Ovary (tissue), 9 donors: ENCODE data around the gene PPP1R1C. TPM values are rescaled to one million over a fixed set of nuclear protein-coding genes. Genes with fewer than 3 reads are reported as not detected.

Experiments
- DNase-seq, 5 donors: peaks; one replicate each; pipeline ENCODE4 v3.0.0-alpha.2; 2019 to 2020
- H3K27ac ChIP-seq, 2 donors: fragments of 200-600 bp; one replicate each; pipeline versions ENCODE4 v1.5.1 to v1.8.0; 2019 to 2022
- H3K27me3 ChIP-seq: fragments of 200-600 bp; one replicate; pipeline ENCODE4 v1.8.0; 2022
- H3K36me3 ChIP-seq: fragments of 200-600 bp; sonication (generic); one replicate; pipeline ENCODE4 v1.5.1; 2019
- H3K4me1 ChIP-seq: one replicate; pipeline ENCODE4 v1.8.1; 2013; ENCODE audit warnings: mild to moderate bottlenecking, moderate library complexity; ENCODE audit not compliant: insufficient read depth
- H3K4me3 ChIP-seq: fragments of 200-600 bp; sonication (generic); one replicate; pipeline ENCODE4 v1.5.1; 2017
- H3K9me3 ChIP-seq, 2 donors: fragments of 200-600 bp in 1 of 2; sonication (generic) in 1 of 2; one replicate each; pipeline versions ENCODE4 v1.5.1 to v1.8.1; 2013 to 2019; ENCODE audit warnings: mild to moderate bottlenecking in 1 of 2, moderate library complexity in 1 of 2
- CTCF ChIP-seq, 3 donors: fragments of 450-650 bp in 2 of 3; fragments of 200-600 bp in 1 of 3; IDR thresholded peaks; one replicate each; pipeline versions ENCODE4 v1.5.1 to v1.8.0; 2016 to 2022; ENCODE audit warnings: antibody characterized with exemption in 3 of 3, mild to moderate bottlenecking in 1 of 3
- EP300 ChIP-seq: sonication (generic); formaldehyde crosslinking; IDR thresholded peaks from one replicate; pipeline ENCODE4 v1.6.1; 2017; ENCODE audit warnings: antibody characterized with exemption
- POLR2A ChIP-seq: fragments of 450-650 bp; IDR thresholded peaks from one replicate; pipeline ENCODE4 v1.6.1; 2017; ENCODE audit warnings: antibody characterized with exemption, mild to moderate bottlenecking, moderate library complexity
- whole genome bisulfite sequencing, 3 donors: extraction: QIAGEN DNeasy Blood & Tissue Kit in 1 of 3; methylation state at CpG; one replicate each; pipeline versions ENCODE4 v1.1.5 to v1.1.7; 2013 to 2017; 5-methylcytosine and 5-hydroxymethylcytosine counted together
- intact Hi-C, 4 donors: fragments of 100-400 bp; cut with DNase I; formaldehyde crosslinking; loops; one replicate each; pipeline versions ENCODE4 v1.11.0 to v1.15.1; 2022 to 2023
- polyA plus RNA-seq, 2 donors: library from polyadenylated mRNA; stranded (reverse); fragments of 200-250 nt in 1 of 2; fragments of 350-450 nt in 1 of 2; fragmentation: Illumina TruSeq in 1 of 2; extraction: RNeasy Lipid Tissue Mini Kit (QIAGEN cat#74804) in 1 of 2; gene quantifications; one replicate each; pipeline ENCODE4 v1.2.3, GENCODE V29; 2013 to 2014
- total RNA-seq, 7 donors: library from RNA; depleted of rRNA in 2 of 7; stranded (reverse); fragments of >200 nt in 2 of 7; fragmentation: NEBNext Ultra II Directional in 3 of 7; extraction: Animal tissue kit (Norgen Biotek cat#: 25700) in 3 of 7; gene quantifications; one replicate each; pipeline versions ENCODE4 v1.1.0 to v1.2.4, GENCODE V29; 2016 to 2023
- donor health status: DM: no; HTN: no; CAD: no; lungs with moderate emphysema.
- donor health status: DM: no; HTN: no; CAD: no.
- donor health status: Bipolar disorder and iron deficiency.
- donor health status: DM: yes; HTN: yes; CAD: no.
- donor health status: DM: no; HTN: no; CAD: no.
- donor health status: DM: yes; HTN: yes; CAD: no.

The PPP1R1C gene
- total and polyA plus RNA-seq, 9 donors = 0.10 to 1.1 (median 0.76) TPM; not detected in 5

- WGBS, 3 donors = 17 to 29% (median 28%) methylated on average over 2 of the region's 2 CpGs
- DNase-seq = no peak
- H3K4me3 ChIP-seq = no peak overlapping the region
- H3K27ac ChIP-seq = no peak overlapping the region
- no peaks in the 10 kb centered on the region for H3K9me3 ChIP-seq
- H3K27me3 ChIP-seq = no peaks in the 10 kb centered on the region
- intact Hi-C loops = no loop called here
- TF ChIP-seq EP300 (no peak), CTCF (IDR thresholded peaks at IDR 0.05) (no peak), POLR2A (no peak)
- H3K36me3 ChIP-seq = no peaks in the 10 kb centered on the region
- H3K4me1 ChIP-seq = no peaks in the 10 kb centered on the region
Measured at GRCh38 chr2:182066400-182067087, 80.9 kb downstream of the PPP1R1C start.

GRCh38 chr2:182067393-182067792, 81.7 kb downstream of the PPP1R1C start:
- H3K9me3 ChIP-seq = no peaks in the 10 kb centered on the region
- no peaks in the 10 kb centered on the region for H3K4me1 ChIP-seq
- no peaks in the 10 kb centered on the region for H3K36me3 ChIP-seq
- intact Hi-C loops = no loop called here
- WGBS, 3 donors = 92 to 97% (median 96%) methylated on average over 5 of the region's 5 CpGs
- H3K27ac ChIP-seq = no peak overlapping the region
- no peaks in the 10 kb centered on the region for H3K27me3 ChIP-seq
- no peak overlapping the region for H3K4me3 ChIP-seq
- no peak for TF ChIP-seq EP300
- TF ChIP-seq CTCF (IDR thresholded peaks at IDR 0.05) = no peak
- no peak for TF ChIP-seq POLR2A
- DNase-seq = no peak

GRCh38 chr2:182068811-182069210, 83.2 kb downstream of the PPP1R1C start:
- Histone ChIP-seq H3K4me1 (no peaks in the 10 kb centered on the region), H3K27ac (no peak overlapping the region), H3K4me3 (no peak overlapping the region), H3K36me3 (no peaks in the 10 kb centered on the region), H3K27me3 (no peaks in the 10 kb centered on the region), H3K9me3 (no peaks in the 10 kb centered on the region)
- TF ChIP-seq CTCF (IDR thresholded peaks at IDR 0.05) = no peak
- no peak for TF ChIP-seq POLR2A
- TF ChIP-seq EP300 = no peak
- intact Hi-C loops = no loop called here
- no peak for DNase-seq
- 59 to 83% (median 67%) methylated on average over 3 of the region's 3 CpGs for WGBS, 3 donors

- intact Hi-C loops = no loop called here
- no peak for DNase-seq
- TF ChIP-seq EP300 (no peak), CTCF (IDR thresholded peaks at IDR 0.05) (no peak), POLR2A (no peak)
- no peak overlapping the region for H3K4me3 ChIP-seq
- H3K36me3 ChIP-seq = no peaks in the 10 kb centered on the region
- H3K4me1 ChIP-seq = no peaks in the 10 kb centered on the region
- no peaks in the 10 kb centered on the region for H3K27me3 ChIP-seq
- no peak overlapping the region for H3K27ac ChIP-seq
- H3K9me3 ChIP-seq = no peaks in the 10 kb centered on the region
Measured at GRCh38 chr2:182069416-182069815, 83.8 kb downstream of the PPP1R1C start.
